K562 (cell line): ENCODE measurements around the gene MATN1. TPM values are rescaled to one million over a fixed set of nuclear protein-coding genes. Genes with fewer than 3 reads are reported as not detected.

Experiments
- ATAC-seq: fragments of 200-7000 bp; cut with Tn5 transposase; 3 replicates; pipeline ENCODE4 v1.9.1; 2020; ENCODE audit warnings: moderate library complexity
- BruUV-seq: library from RNA; stranded (reverse); fragments of 400-500 nt; replicated peaks from 2 replicates; lab custom pipeline; 2021; lab: Mats Ljungman, UMichigan
- CTCF ChIA-PET: fragments of 300-600 bp; formaldehyde crosslinking; extraction: SDS; loops from one replicate; lab custom pipeline; 2021; ENCODE audit warnings: low intra/inter-chr PET ratio; lab: Yijun Ruan, JAX
- POLR2A ChIA-PET: fragments of 300-600, 350-650 bp; sonication (Branson Sonifier 250); formaldehyde crosslinking; extraction: SDS; loops from one replicate; lab custom pipeline; 2021; ENCODE audit warnings: antibody characterized with exemption, inconsistent platforms; lab: Yijun Ruan, JAX
- DNase-seq, 4 experiments: peaks; one replicate each; pipeline versions ENCODE4 v3.0.0 to v3.0.0-alpha.2; 2011 to 2018; ENCODE audit warnings: low spot score in 3 of 4, mixed read lengths in 3 of 4; ENCODE audit errors: extremely low read depth in 1 of 4
- FAIRE-seq: peaks from 2 replicates; lab custom pipeline; 2011; peaks lifted over from hg19 to GRCh38; lab: Jason Lieb, UNC
- H2AFZ ChIP-seq: 2 replicates; pipeline ENCODE4 v1.6.0; 2011; ENCODE audit warnings: low read depth, low read length, control low read depth, inconsistent platforms
- H3K27ac ChIP-seq: fragments of 200-600 bp; 3 replicates; pipeline ENCODE4 v1.8.0; 2011; ENCODE audit warnings: low read depth, mild to moderate bottlenecking, control low read depth, inconsistent platforms, low read length, moderate library complexity, mixed read lengths; ENCODE audit errors: extremely low read depth
- H3K27me3 ChIP-seq, 2 experiments: fragments of 300-600 bp in 1 of 2; 2 replicates in 1 of 2; 3 replicates in 1 of 2; pipeline versions ENCODE4 v1.6.0 to v1.8.0; 2011; ENCODE audit warnings: inconsistent platforms in 2 of 2, low read length in 2 of 2, mild to moderate bottlenecking in 1 of 2, mixed read lengths in 1 of 2, moderate library complexity in 1 of 2; ENCODE audit not compliant: control insufficient read depth in 2 of 2, insufficient read depth in 2 of 2
- H3K36me3 ChIP-seq: fragments of 300-600 bp; 3 replicates; pipeline ENCODE4 v1.8.0; 2011; ENCODE audit warnings: mild to moderate bottlenecking, low read length, inconsistent platforms; ENCODE audit not compliant: control insufficient read depth, insufficient read depth
- H3K4me1 ChIP-seq, 2 experiments: fragments of 200-600 bp in 1 of 2; replicated peaks in 1 of 2; 2 replicates in 1 of 2; 3 replicates in 1 of 2; pipeline versions ENCODE4 v1.5.1 to v1.8.0; 2011; ENCODE audit warnings: inconsistent platforms in 2 of 2, low read length in 2 of 2, mild to moderate bottlenecking in 1 of 2, mixed read lengths in 1 of 2, moderate library complexity in 1 of 2; ENCODE audit not compliant: control insufficient read depth in 2 of 2, insufficient read depth in 2 of 2
- H3K4me2 ChIP-seq: 2 replicates; pipeline ENCODE4 v1.6.1; 2011; ENCODE audit warnings: low read length, control low read depth, inconsistent platforms, mixed read lengths; ENCODE audit not compliant: insufficient read depth
- H3K4me3 ChIP-seq: fragments of 200-600 bp; sonication (generic), shearing (Covaris generic); 2 replicates; pipeline ENCODE4 v1.5.1; 2016; ENCODE audit warnings: control low read depth, inconsistent platforms
- H3K79me2 ChIP-seq: fragments of 200-600 bp; 3 replicates; pipeline ENCODE4 v1.8.0; 2011; ENCODE audit warnings: low read length, inconsistent platforms; ENCODE audit not compliant: control insufficient read depth, insufficient read depth
- H3K9ac ChIP-seq, 2 experiments: 2 replicates each; pipeline versions ENCODE4 v1.6.0 to v1.6.1; 2011; ENCODE audit warnings: low read depth in 2 of 2, low read length in 2 of 2, control low read depth in 1 of 2, inconsistent platforms in 1 of 2, mild to moderate bottlenecking in 1 of 2, mixed read lengths in 1 of 2; ENCODE audit not compliant: insufficient read depth in 1 of 2
- H3K9me1 ChIP-seq: one replicate; pipeline ENCODE4 v1.6.0; 2011; ENCODE audit warnings: inconsistent platforms, mild to moderate bottlenecking, low read length, moderate library complexity; ENCODE audit not compliant: control insufficient read depth, insufficient read depth
- H3K9me3 ChIP-seq: replicated peaks from 2 replicates; pipeline ENCODE4 v1.5.1; 2011; ENCODE audit warnings: low read depth, low read length, inconsistent platforms; ENCODE audit not compliant: control insufficient read depth, insufficient read depth
- H4K20me1 ChIP-seq: replicated peaks from 2 replicates; pipeline ENCODE4 v1.6.1; 2011; ENCODE audit warnings: low read length, inconsistent platforms, mixed read lengths; ENCODE audit not compliant: control insufficient read depth, insufficient read depth
- CEBPG ChIP-seq, 3 experiments: fragments of 200-800 bp in 1 of 3; sonication (Bioruptor generic) in 1 of 3; sonication (generic) in 1 of 3; formaldehyde crosslinking in 1 of 3; IDR thresholded peaks in 2 of 3; conservative IDR thresholded peaks in 1 of 3; 2 replicates each; pipeline versions ENCODE4 v1.6.1 to v1.8.0; 2016 to 2022; ENCODE audit warnings: missing compliant biosample characterization in 2 of 3, missing genetic modification characterization in 2 of 3, mild to moderate bottlenecking in 1 of 3, missing genetic modification reagents in 1 of 3
- ETV1 ChIP-seq: fragments of 450-650 bp; conservative IDR thresholded peaks from 2 replicates; pipeline ENCODE4 v1.6.1; 2016; ENCODE audit warnings: missing genetic modification characterization, control low read depth, low read depth, missing compliant biosample characterization
- FOXK2 ChIP-seq, 2 experiments: fragments of 450-650 bp; IDR thresholded peaks in 1 of 2; conservative IDR thresholded peaks in 1 of 2; 2 replicates each; pipeline ENCODE4 v1.6.1; 2016; ENCODE audit warnings: low read depth in 2 of 2, mild to moderate bottlenecking in 1 of 2
- HDAC2 ChIP-seq: fragments of 450-650 bp; IDR thresholded peaks from 2 replicates; pipeline ENCODE4 v1.6.1; 2016; ENCODE audit warnings: mild to moderate bottlenecking
- HNRNPL ChIP-seq: fragments of 200-400 bp; formaldehyde crosslinking; IDR thresholded peaks from 2 replicates; pipeline ENCODE4 v1.6.1; 2017; ENCODE audit warnings: low read depth, mild to moderate bottlenecking, low read length
- MXD1 ChIP-seq: fragments of 250-450 bp; sonication (Bioruptor Pico); IDR thresholded peaks from 2 replicates; pipeline ENCODE4 v1.8.0; 2021; ENCODE audit warnings: borderline replicate concordance, mild to moderate bottlenecking, moderate library complexity; ENCODE audit not compliant: poor library complexity, severe bottlenecking
- NFE2 ChIP-seq: IDR thresholded peaks from 2 replicates; pipeline ENCODE4 v1.6.1; 2014; ENCODE audit warnings: antibody characterized with exemption, low read depth
- RAD51 ChIP-seq: fragments of 450-650 bp; IDR thresholded peaks from 2 replicates; pipeline ENCODE4 v1.7.1; 2016; ENCODE audit warnings: low read depth, mild to moderate bottlenecking, borderline replicate concordance
- RBM15 ChIP-seq: fragments of 200-400 bp; formaldehyde crosslinking; IDR thresholded peaks from 2 replicates; pipeline ENCODE4 v1.6.1; 2018; ENCODE audit warnings: mild to moderate bottlenecking, low read length, moderate library complexity; ENCODE audit not compliant: insufficient read depth
- RNF219 ChIP-seq: fragments of 250-450 bp; sonication (Bioruptor Pico); IDR thresholded peaks from 2 replicates; pipeline ENCODE4 v1.5.0; 2022; ENCODE audit warnings: mild to moderate bottlenecking
- ZNF740 ChIP-seq, 3 experiments: fragments of 200-800 bp in 1 of 3; sonication (Bioruptor generic) in 1 of 3; sonication (generic) in 1 of 3; formaldehyde crosslinking in 1 of 3; IDR thresholded peaks; 2 replicates each; pipeline versions ENCODE4 v1.6.1 to v1.8.0; 2016 to 2022; ENCODE audit warnings: mild to moderate bottlenecking in 2 of 3, missing compliant biosample characterization in 2 of 3, missing genetic modification characterization in 2 of 3, missing genetic modification reagents in 1 of 3
- WGBS: fragments of 100-300 bp; shearing (Covaris generic); methylation state at CpG from one replicate; pipeline ENCODE4 v1.1.6; 2016; ENCODE audit warnings: low coverage, mixed read lengths; ENCODE audit not compliant: insufficient coverage; ENCODE audit errors: missing lambda C conversion rate; 5-methylcytosine and 5-hydroxymethylcytosine counted together
- in situ Hi-C: fragments of 300-500 bp; cut with MboI; formaldehyde crosslinking; loops from 4 replicates; pipeline ENCODE4 v1.15.0; 2018; ENCODE audit warnings: inconsistent platforms, mixed read lengths
- intact Hi-C: fragments of 100-400 bp; cut with micrococcal nuclease; formaldehyde crosslinking; loops from 2 replicates; pipeline ENCODE4 v1.14.2; 2022
- polyA plus RNA-seq, 8 experiments: library from polyadenylated mRNA; depleted of rRNA in 4 of 8; stranded (reverse) in 5 of 8; unstranded in 3 of 8; fragments of >200 nt; fragmentation: Nextera tagmentation in 2 of 8; fragmentation: Illumina TruSeq in 1 of 8; extraction: Ambion mirVana in 2 of 8; extraction: Trizol in 1 of 8; gene quantifications; 2 replicates each; pipeline versions ENCODE4 v1.2.1 to v1.2.3, GENCODE V29; 2011 to 2014; ENCODE audit warnings: inconsistent platforms in 1 of 8, missing spikeins in 1 of 8
- total RNA-seq, 7 experiments: library from RNA; depleted of rRNA in 6 of 7; stranded (reverse); fragments of >200 nt in 6 of 7; fragmentation: Illumina TruSeq in 2 of 7; extraction: Trizol in 2 of 7; gene quantifications; 2 replicates each; pipeline versions ENCODE4 v1.2.1 to v1.2.3, GENCODE V29; 2011 to 2021; ENCODE audit warnings: low replicate concordance in 1 of 7
- TF ChIP-seq, protein P1 (sequence below): IDR thresholded peaks from 3 replicates; pipeline ENCODE4 v1.6.1; 2011; ENCODE audit warnings: borderline replicate concordance, mild to moderate bottlenecking, moderate library complexity; ENCODE audit not compliant: insufficient read length; ENCODE audit errors: extremely low read depth

The MATN1 gene
- total and polyA plus RNA-seq, 9 of the 15 experiments (the other 6 are each of a cell fraction or from before 2014, with no cell fraction given): 0.10 to 2.3 (median 1.2) TPM

GRCh38 chr1:30734580-30734979 lies 11.2 kb upstream of the MATN1 start:
- Histone ChIP-seq H3K4me3 (no peak overlapping the region), H3K4me2 (no peak overlapping the region), H3K27me3 (no peaks in the 10 kb centered on the region), H3K9me3 (peaks cover 9% of the 10 kb centered on the region), H2AFZ (no peak overlapping the region), H3K36me3 (peaks cover 5% of the 10 kb centered on the region; the same call in 2 of the 3 replicates), H3K27ac (no peak overlapping the region; the same call in 2 of the 3 replicates), H3K79me2 (no peaks in the 10 kb centered on the region), H3K4me1 (peaks cover 39 to 55% of the 10 kb centered on the region in 2 experiments), H3K9ac (no peak overlapping the region), H3K9me1 (no peaks in the 10 kb centered on the region), H4K20me1 (no peaks in the 10 kb centered on the region)
- POLR2A ChIA-PET: interaction anchor here (0.7 to 1.4 kb wide), 4 partner anchors 9 to 256 kb away, joined by 3 to 5 read pairs (median 4); no protein-coding TSS in a partner anchor
- FAIRE-seq: no peak
- no peak for ATAC-seq
- CTCF ChIA-PET: no interaction called here
- no peak for DNase-seq
- intact Hi-C loops: no loop called here
- no TSS peak for BruUV-seq
- 74% methylated on average over 4 of the region's 4 CpGs for WGBS
- in situ Hi-C loops: no loop called here
- TF ChIP-seq HDAC2: peak; percentile 50; the same call in 1 of the 2 replicates
- no peak for TF ChIP-seq MXD1 (CRISPR knock-in tag)
- TF ChIP-seq HNRNPL: no peak
- no peak for TF ChIP-seq FOXK2 (conservative IDR thresholded peaks at IDR 0.05 in 1 of 2, IDR thresholded peaks at IDR 0.05 in 1 of 2; ENCODE audit: low read depth in 2 of 2)
- no peak for TF ChIP-seq RBM15
- TF ChIP-seq RAD51: no peak
- no peak for TF ChIP-seq RNF219
- TF ChIP-seq, protein P1, sequence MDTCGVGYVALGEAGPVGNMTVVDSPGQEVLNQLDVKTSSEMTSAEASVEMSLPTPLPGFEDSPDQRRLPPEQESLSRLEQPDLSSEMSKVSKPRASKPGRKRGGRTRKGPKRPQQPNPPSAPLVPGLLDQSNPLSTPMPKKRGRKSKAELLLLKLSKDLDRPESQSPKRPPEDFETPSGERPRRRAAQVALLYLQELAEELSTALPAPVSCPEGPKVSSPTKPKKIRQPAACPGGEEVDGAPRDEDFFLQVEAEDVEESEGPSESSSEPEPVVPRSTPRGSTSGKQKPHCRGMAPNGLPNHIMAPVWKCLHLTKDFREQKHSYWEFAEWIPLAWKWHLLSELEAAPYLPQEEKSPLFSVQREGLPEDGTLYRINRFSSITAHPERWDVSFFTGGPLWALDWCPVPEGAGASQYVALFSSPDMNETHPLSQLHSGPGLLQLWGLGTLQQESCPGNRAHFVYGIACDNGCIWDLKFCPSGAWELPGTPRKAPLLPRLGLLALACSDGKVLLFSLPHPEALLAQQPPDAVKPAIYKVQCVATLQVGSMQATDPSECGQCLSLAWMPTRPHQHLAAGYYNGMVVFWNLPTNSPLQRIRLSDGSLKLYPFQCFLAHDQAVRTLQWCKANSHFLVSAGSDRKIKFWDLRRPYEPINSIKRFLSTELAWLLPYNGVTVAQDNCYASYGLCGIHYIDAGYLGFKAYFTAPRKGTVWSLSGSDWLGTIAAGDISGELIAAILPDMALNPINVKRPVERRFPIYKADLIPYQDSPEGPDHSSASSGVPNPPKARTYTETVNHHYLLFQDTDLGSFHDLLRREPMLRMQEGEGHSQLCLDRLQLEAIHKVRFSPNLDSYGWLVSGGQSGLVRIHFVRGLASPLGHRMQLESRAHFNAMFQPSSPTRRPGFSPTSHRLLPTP: peak; percentile 42
- no peak for TF ChIP-seq CEBPG (CRISPR knock-in tag; IDR thresholded peaks at IDR 0.05)
- no peak for TF ChIP-seq CEBPG (tag; conservative IDR thresholded peaks at IDR 0.05 in 1 of 2, IDR thresholded peaks at IDR 0.05 in 1 of 2)
- no peak for TF ChIP-seq ETV1 (tag)
- TF ChIP-seq ZNF740 (CRISPR knock-in tag; IDR thresholded peaks at IDR 0.05): no peak
- TF ChIP-seq ZNF740 (tag; IDR thresholded peaks at IDR 0.05): no peak
- TF ChIP-seq NFE2: no peak
